ENCODE measurements around the gene WDR37.

DNA sequence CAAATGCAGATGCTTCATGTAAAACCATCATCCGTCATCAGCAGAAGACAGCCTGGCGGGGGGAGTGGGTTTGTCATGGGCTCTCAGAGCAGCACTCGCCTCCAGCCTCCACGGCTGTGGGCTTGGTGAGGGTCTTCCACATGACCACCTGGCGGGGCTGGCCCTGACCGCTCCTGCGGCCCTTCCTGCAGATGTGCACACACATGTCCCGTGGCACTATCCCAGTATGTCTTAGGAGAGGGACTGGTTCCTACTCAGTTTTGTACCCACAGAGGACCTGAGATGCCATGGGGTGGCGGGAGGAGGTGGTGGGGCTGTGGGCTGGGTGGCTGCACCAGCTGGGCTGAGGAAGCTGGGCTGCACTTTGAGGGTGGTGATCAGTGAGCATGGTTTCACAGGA is 35.2 kb upstream of the WDR37 start:
- TF ChIP-seq HDAC2 (IDR thresholded peaks at IDR 0.05), result no peak
- TF ChIP-seq, protein P1, sequence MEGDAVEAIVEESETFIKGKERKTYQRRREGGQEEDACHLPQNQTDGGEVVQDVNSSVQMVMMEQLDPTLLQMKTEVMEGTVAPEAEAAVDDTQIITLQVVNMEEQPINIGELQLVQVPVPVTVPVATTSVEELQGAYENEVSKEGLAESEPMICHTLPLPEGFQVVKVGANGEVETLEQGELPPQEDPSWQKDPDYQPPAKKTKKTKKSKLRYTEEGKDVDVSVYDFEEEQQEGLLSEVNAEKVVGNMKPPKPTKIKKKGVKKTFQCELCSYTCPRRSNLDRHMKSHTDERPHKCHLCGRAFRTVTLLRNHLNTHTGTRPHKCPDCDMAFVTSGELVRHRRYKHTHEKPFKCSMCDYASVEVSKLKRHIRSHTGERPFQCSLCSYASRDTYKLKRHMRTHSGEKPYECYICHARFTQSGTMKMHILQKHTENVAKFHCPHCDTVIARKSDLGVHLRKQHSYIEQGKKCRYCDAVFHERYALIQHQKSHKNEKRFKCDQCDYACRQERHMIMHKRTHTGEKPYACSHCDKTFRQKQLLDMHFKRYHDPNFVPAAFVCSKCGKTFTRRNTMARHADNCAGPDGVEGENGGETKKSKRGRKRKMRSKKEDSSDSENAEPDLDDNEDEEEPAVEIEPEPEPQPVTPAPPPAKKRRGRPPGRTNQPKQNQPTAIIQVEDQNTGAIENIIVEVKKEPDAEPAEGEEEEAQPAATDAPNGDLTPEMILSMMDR (IDR thresholded peaks at IDR 0.05 in 2 of 3, conservative IDR thresholded peaks at IDR 0.05 in 1 of 3; ENCODE audit: insufficient read depth in 2 of 3, low read depth in 1 of 3, low read length in 3 of 3), result no peak
- no peak for TF ChIP-seq SMARCE1 (IDR thresholded peaks at IDR 0.05)
- TF ChIP-seq ZNF431 (CRISPR knock-in tag; IDR thresholded peaks at IDR 0.05), result no peak
- TF ChIP-seq HDAC8 (tag; IDR thresholded peaks at IDR 0.05), result no peak
- TF ChIP-seq EGR1 (conservative IDR thresholded peaks at IDR 0.05), result no peak
- no peak for TF ChIP-seq KLF16 (IDR thresholded peaks at IDR 0.05)
- no peak for TF ChIP-seq KAT7 (CRISPR knock-in tag; IDR thresholded peaks at IDR 0.05; ENCODE audit: borderline replicate concordance)
- TF ChIP-seq CBX8 (IDR thresholded peaks at IDR 0.05; ENCODE audit: borderline replicate concordance, extremely low read depth, low read depth, low read length, poor library complexity, severe bottlenecking), result no peak
- no peak for TF ChIP-seq HDAC6 (IDR thresholded peaks at IDR 0.05; ENCODE audit: low read depth, low read length)
- TF ChIP-seq ZKSCAN1 (IDR thresholded peaks at IDR 0.05; ENCODE audit: low read depth, low read length), result no peak
- no peak for TF ChIP-seq TBL1XR1 (IDR thresholded peaks at IDR 0.05; ENCODE audit: low read length in 2 of 2)
- TF ChIP-seq FOSL1 (tag; conservative IDR thresholded peaks at IDR 0.05), result no peak
- no peak for TF ChIP-seq POLR2AphosphoS5 (IDR thresholded peaks at IDR 0.05; ENCODE audit: control insufficient read depth, insufficient read depth, low read depth, low read length)

Measured in K562 (cell line).